Peyer's patch (tissue), 4 donors: ENCODE measurements around the gene MMP28. TPM values are rescaled to one million over a fixed set of nuclear protein-coding genes. Genes with fewer than 3 reads are reported as not detected.
A peak's percentile ranks its signal among the peaks of the same experiment; 100 is the strongest.

Source experiments
- DNase-seq, 3 donors: peaks; one replicate each; pipeline ENCODE4 v3.0.0-alpha.2; 2017 to 2019
- H3K27ac ChIP-seq, 4 donors: fragments of 200-600 bp; sonication (generic); one replicate each; pipeline ENCODE4 v1.5.1; 2016 to 2019
- H3K27me3 ChIP-seq, 2 donors: fragments of 200-600 bp; sonication (generic); one replicate each; pipeline ENCODE4 v1.5.1; 2019
- H3K36me3 ChIP-seq, 3 donors: fragments of 200-600 bp; sonication (generic); one replicate each; pipeline ENCODE4 v1.5.1; 2016 to 2019
- H3K4me1 ChIP-seq, 4 donors: fragments of 200-600 bp; sonication (generic); one replicate each; pipeline ENCODE4 v1.5.1; 2016 to 2019
- H3K4me3 ChIP-seq, 4 donors: fragments of 200-600 bp; sonication (generic); 1 replicate in 3 of 4; 2 replicates in 1 of 4; pipeline ENCODE4 v1.5.1; 2016 to 2019; ENCODE audit warnings: mild to moderate bottlenecking in 1 of 4
- H3K9me3 ChIP-seq, 4 donors: fragments of 200-600 bp; sonication (generic); one replicate each; pipeline ENCODE4 v1.5.1; 2016 to 2019; ENCODE audit warnings: mild to moderate bottlenecking in 1 of 4
- POLR2A ChIP-seq, 2 donors: fragments of 450-650 bp; IDR thresholded peaks; one replicate each; pipeline ENCODE4 v1.5.1; 2017; ENCODE audit warnings: antibody characterized with exemption in 2 of 2, mild to moderate bottlenecking in 2 of 2, moderate library complexity in 2 of 2
- total RNA-seq, 4 donors: library from RNA; depleted of rRNA; stranded (reverse); fragments of >200 nt; gene quantifications; one replicate each; pipeline ENCODE4 v1.1.0, GENCODE V29; 2016
- TF ChIP-seq, protein P1 (sequence below), 6 experiments: fragments of 450-650 bp in 4 of 6; fragments of 200-600 bp in 2 of 6; sonication (generic) in 1 of 6; IDR thresholded peaks; one replicate each; pipeline ENCODE4 v1.5.1; 2017 to 2019; ENCODE audit warnings: antibody characterized with exemption in 6 of 6, mild to moderate bottlenecking in 3 of 6, moderate library complexity in 1 of 6

Gene MMP28
- total RNA-seq, 4 donors from 2014 or later = 3.3 to 85.3 (median 56.7) TPM

DNA sequence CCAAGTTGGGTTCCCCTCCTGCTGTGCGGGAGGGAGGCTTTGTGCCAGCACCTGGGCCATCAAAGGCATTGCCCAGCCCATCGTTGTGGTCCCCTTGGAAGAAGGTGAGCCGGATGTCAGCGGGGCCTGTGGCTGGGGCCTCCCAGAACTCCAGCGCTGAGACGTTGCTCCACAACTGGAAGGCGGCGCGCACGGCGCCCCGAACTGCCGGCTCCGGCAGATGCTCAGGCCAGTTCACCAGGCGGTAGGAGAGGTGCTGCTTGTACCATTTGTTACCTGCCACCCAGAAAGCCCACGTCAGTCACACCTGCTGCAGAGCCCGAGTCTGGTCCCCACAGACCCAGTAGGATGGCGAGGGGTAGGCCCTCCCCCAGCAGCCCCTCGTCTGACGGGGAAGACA is 22.3 kb downstream of the MMP28 start:
- TF ChIP-seq, protein P1, sequence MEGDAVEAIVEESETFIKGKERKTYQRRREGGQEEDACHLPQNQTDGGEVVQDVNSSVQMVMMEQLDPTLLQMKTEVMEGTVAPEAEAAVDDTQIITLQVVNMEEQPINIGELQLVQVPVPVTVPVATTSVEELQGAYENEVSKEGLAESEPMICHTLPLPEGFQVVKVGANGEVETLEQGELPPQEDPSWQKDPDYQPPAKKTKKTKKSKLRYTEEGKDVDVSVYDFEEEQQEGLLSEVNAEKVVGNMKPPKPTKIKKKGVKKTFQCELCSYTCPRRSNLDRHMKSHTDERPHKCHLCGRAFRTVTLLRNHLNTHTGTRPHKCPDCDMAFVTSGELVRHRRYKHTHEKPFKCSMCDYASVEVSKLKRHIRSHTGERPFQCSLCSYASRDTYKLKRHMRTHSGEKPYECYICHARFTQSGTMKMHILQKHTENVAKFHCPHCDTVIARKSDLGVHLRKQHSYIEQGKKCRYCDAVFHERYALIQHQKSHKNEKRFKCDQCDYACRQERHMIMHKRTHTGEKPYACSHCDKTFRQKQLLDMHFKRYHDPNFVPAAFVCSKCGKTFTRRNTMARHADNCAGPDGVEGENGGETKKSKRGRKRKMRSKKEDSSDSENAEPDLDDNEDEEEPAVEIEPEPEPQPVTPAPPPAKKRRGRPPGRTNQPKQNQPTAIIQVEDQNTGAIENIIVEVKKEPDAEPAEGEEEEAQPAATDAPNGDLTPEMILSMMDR (IDR thresholded peaks at IDR 0.05) = no peak
- no peak for TF ChIP-seq POLR2A (IDR thresholded peaks at IDR 0.05)
- Histone ChIP-seq H3K9me3 (no peaks in the 10 kb centered on the region), H3K27me3 (no peaks in the 10 kb centered on the region), H3K4me1 (peaks cover 0 to 38% (median 2%) of the 10 kb centered on the region in 4 donors), H3K4me3 (no peak overlapping the region), H3K27ac (peak overlapping the region in 1 of 4 donors; percentile 62), H3K36me3 (no peaks in the 10 kb centered on the region)
- DNase-seq = no peak

DNA sequence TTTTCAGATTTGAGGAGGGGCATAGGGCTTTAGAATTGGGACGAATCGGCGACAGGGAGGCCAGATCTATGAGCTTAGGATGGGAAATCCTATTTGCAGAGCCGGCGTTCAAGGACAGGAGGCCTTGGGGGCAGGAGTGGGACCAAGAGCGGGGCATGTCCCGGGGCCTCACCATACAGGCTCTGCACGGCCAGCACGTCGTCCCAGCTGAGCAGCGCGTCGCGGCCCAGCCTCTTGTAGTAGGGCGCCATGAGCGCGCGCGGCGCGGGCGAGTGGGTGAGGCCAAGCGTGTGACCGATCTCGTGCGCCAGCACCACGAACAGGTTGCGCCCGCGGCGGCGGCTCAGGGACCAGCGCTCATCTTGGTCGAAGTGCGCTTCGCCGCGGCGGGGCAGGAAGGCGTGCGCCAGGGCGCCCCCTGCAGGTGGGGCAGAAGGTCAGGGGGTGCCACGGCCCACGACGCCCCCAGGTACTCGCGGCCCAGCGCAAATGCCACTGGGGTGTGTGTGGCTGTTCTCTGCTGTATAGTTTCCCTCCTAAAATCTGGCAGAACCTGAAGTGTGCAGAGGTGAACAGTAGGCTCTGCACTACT is 25.4 kb downstream of the MMP28 start:
- Histone ChIP-seq H3K9me3 (no peaks in the 10 kb centered on the region), H3K36me3 (no peaks in the 10 kb centered on the region), H3K27me3 (no peaks in the 10 kb centered on the region), H3K27ac (no peak overlapping the region), H3K4me1 (peaks cover 0 to 34% (median 2%) of the 10 kb centered on the region in 4 donors), H3K4me3 (no peak overlapping the region)
- DNase-seq = no peak
- TF ChIP-seq, protein P1 (IDR thresholded peaks at IDR 0.05) = peak in 1 of 6 experiments; percentile 4
- no peak for TF ChIP-seq POLR2A (IDR thresholded peaks at IDR 0.05)

DNA sequence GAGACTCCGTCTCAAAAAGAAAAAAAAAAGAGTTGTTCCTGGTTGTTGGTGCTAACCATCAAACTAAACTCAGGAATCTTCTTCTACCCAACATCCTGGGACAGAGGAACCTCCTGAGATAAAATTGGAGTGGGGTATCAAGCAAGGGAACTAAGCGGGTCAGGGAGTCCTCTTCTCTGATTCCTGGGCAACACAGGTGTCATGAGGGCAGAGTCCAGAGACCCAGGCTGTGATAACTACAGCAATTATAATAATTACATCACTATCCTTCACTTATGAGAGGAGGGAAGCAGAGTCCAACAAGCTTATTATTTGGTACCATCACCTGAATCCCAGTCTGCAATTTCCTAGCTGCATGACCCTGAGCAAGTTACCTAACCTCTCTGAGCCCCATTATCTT is 26.6 kb downstream of the MMP28 start:
- Histone ChIP-seq H3K4me3 (no peak overlapping the region), H3K27ac (peak overlapping the region in 2 of 4 donors; percentile 1 to 67), H3K4me1 (peaks cover 0 to 36% (median 3%) of the 10 kb centered on the region in 4 donors), H3K36me3 (no peaks in the 10 kb centered on the region), H3K27me3 (no peaks in the 10 kb centered on the region), H3K9me3 (no peaks in the 10 kb centered on the region)
- DNase-seq = peak in 1 of 3 donors; percentile 73
- TF ChIP-seq POLR2A (IDR thresholded peaks at IDR 0.05) = no peak
- TF ChIP-seq, protein P1 (IDR thresholded peaks at IDR 0.05) = no peak

DNA sequence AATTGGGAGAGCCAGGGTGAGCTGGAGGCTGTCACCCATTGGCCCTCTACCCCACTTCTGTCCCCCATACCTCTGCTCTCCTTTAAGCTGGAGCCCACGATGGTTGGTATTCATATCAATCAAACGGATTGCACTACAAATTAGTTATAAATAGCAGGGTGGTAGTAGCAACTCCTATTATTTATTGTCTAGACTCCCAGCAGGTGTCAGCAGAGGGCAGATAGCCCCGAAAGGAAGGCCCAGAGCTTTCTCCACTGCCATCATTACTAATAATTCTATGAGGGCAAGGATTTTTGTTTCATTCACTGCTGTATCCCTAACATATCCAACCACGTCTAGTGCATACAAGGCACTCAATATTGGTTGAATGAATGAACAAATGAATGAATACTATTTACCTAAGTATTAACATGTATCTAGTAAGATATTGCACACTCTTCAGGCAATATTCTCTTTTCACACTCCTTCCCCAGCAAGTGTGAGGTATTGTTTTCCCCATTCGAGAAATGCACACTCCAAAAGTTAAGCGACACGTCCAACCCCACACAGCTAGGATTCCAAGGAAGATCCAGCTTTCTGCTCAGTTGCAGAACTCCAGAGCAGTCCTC is 28.4 kb downstream of the MMP28 start:
- peak in 1 of 3 donors; percentile 70 for DNase-seq
- peaks cover 0 to 41% (median 3%) of the 10 kb centered on the region in 4 donors for H3K4me1 ChIP-seq

DNA sequence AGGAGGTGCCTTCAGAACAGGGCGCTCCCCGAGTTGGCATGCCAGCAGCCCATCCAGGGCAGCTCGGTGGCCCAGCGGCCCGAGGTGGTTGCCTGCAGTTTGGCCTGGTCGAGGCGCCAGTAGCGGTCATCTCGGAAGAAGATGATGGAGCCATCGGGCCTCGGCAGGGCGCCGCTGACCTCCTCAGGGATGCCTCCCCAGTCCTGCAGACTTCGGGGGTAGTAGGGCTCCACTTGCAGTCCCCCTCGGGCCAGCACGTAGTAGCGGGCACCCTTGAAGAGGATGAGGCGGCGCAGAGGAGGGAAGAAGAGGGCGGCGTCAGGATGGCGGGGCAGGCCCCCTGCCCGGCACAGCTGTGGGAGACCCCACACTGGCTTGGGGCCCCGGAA is 29.0 kb downstream of the MMP28 start:
- Histone ChIP-seq H3K4me3 (no peak overlapping the region), H3K27ac (no peak overlapping the region), H3K9me3 (no peaks in the 10 kb centered on the region), H3K4me1 (peaks cover 0 to 41% (median 3%) of the 10 kb centered on the region in 4 donors), H3K36me3 (no peaks in the 10 kb centered on the region), H3K27me3 (no peaks in the 10 kb centered on the region)
- DNase-seq = no peak
- TF ChIP-seq, protein P1 (IDR thresholded peaks at IDR 0.05) = no peak
- TF ChIP-seq POLR2A (IDR thresholded peaks at IDR 0.05) = no peak

More for the DNA sequence above, 28.4 kb downstream of the MMP28 start:
- TF ChIP-seq, protein P1 (IDR thresholded peaks at IDR 0.05) = peak in 5 of 6 experiments; percentile 18 to 85 (median 78)
- no peak for TF ChIP-seq POLR2A (IDR thresholded peaks at IDR 0.05)
- no peak overlapping the region for H3K4me3 ChIP-seq
- no peak overlapping the region for H3K27ac ChIP-seq
- H3K36me3 ChIP-seq = no peaks in the 10 kb centered on the region
- H3K9me3 ChIP-seq = no peaks in the 10 kb centered on the region
- no peaks in the 10 kb centered on the region for H3K27me3 ChIP-seq
